Heart left ventricle (tissue), 13 donors: ENCODE measurements around the gene THSD4.

Experiments used
- CTCF ChIP-seq, 12 donors: fragments of 200-600 bp; sonication (generic) in 4 of 12; IDR thresholded peaks; one replicate each; pipeline versions ENCODE4 v1.5.0 to v1.8.0; 2018 to 2022; ENCODE audit warnings: antibody characterized with exemption in 12 of 12, mild to moderate bottlenecking in 5 of 12
- POLR2A ChIP-seq, 2 donors: fragments of 450-650 bp; IDR thresholded peaks; one replicate each; pipeline ENCODE4 v1.6.1; 2017; ENCODE audit warnings: antibody characterized with exemption in 2 of 2, mild to moderate bottlenecking in 2 of 2, moderate library complexity in 2 of 2
- donor health status: ischemic (EF 13 %, LVEDD 7.1; RV severe dilation, severe dysfunction).
- donor health status: DM: no; HTN: yes; CAD: no.
- donor health status: DM: no; HTN: no; CAD: no.
- donor health status: ischemic (EF 25% LVEDD 6.9; RV normal size, moderate dysfunction).
- donor health status: ischemic (EF 25% LVEDD 5.7; RV mildly dilated, moderate dysfunction).
- donor health status: ischemic (EF 35%, LVEDD 5.7; RV mildly dilated, moderate dysfunction).
- donor health status: nonischemic (EF 11% LVEDD 7.7; RV severe dilation, severe dysfunction).
- donor health status: DM: yes; HTN: yes; CAD: no.
- donor health status: PGD.
- donor health status: ischemic (EF 29% LVEDD 5.4; RV normal size, mild dysfunction).
- donor health status: nonischemic (EF 23%, LVEDD 6.1; RV moderate dilation, normal function).

- TF ChIP-seq CTCF (IDR thresholded peaks at IDR 0.05), result no peak
- no peak for TF ChIP-seq POLR2A (IDR thresholded peaks at IDR 0.05)
Measured at GRCh38 chr15:71754660-71755059, 639.4 kb downstream of the THSD4 start.
